Fibroblast of lung (primary cell): ENCODE results near the gene USP14. TPM values are rescaled to one million over a fixed set of nuclear protein-coding genes. Genes with fewer than 3 reads are reported as not detected.

Source experiments
- DNase-seq, 2 donors: peaks; one replicate each; pipeline versions ENCODE4 v3.0.0 to v3.0.0-alpha.2; 2010; ENCODE audit warnings: low read depth in 2 of 2
- H2AFZ ChIP-seq: 2 replicates; pipeline ENCODE4 v1.5.1; 2012; ENCODE audit warnings: low read length, control low read depth, inconsistent platforms
- H3K27ac ChIP-seq: 2 replicates; pipeline ENCODE4 v1.5.1; 2011; ENCODE audit warnings: low read length, control low read depth; ENCODE audit not compliant: insufficient read depth
- H3K27me3 ChIP-seq: 2 replicates; pipeline ENCODE4 v1.5.1; 2011; ENCODE audit warnings: mild to moderate bottlenecking, low read length; ENCODE audit not compliant: control insufficient read depth, insufficient read depth
- H3K36me3 ChIP-seq: 2 replicates; pipeline ENCODE4 v1.5.1; 2011; ENCODE audit warnings: low read length; ENCODE audit not compliant: control insufficient read depth, insufficient read depth
- H3K4me1 ChIP-seq: 2 replicates; pipeline ENCODE4 v1.5.1; 2011; ENCODE audit warnings: low read length; ENCODE audit not compliant: control insufficient read depth, insufficient read depth; ENCODE audit errors: extremely low read depth
- H3K4me2 ChIP-seq: 2 replicates; pipeline ENCODE4 v1.5.1; 2011; ENCODE audit warnings: low read length, control low read depth; ENCODE audit not compliant: insufficient read depth; ENCODE audit errors: extremely low read depth
- H3K4me3 ChIP-seq, 4 experiments: fragments of 200-600 bp in 1 of 4; sonication (generic) in 1 of 4; replicated peaks in 1 of 4; 2 replicates each; pipeline ENCODE4 v1.5.1; 2011 to 2016; ENCODE audit warnings: low read length in 4 of 4, low read depth in 3 of 4, mild to moderate bottlenecking in 3 of 4, control low read depth in 2 of 4, inconsistent platforms in 1 of 4, mixed read lengths in 1 of 4; ENCODE audit not compliant: insufficient read depth in 1 of 4; ENCODE audit errors: control extremely low read depth in 1 of 4
- H3K79me2 ChIP-seq: 2 replicates; pipeline ENCODE4 v1.5.1; 2012; ENCODE audit warnings: mild to moderate bottlenecking, low read length, inconsistent platforms; ENCODE audit not compliant: control insufficient read depth, insufficient read depth
- H3K9ac ChIP-seq: 2 replicates; pipeline ENCODE4 v1.5.1; 2011; ENCODE audit warnings: mild to moderate bottlenecking, low read length, control low read depth; ENCODE audit not compliant: insufficient read depth
- H3K9me3 ChIP-seq: 2 replicates; pipeline ENCODE4 v1.5.1; 2012; ENCODE audit warnings: low read depth, low read length; ENCODE audit not compliant: control insufficient read depth, insufficient read depth
- H4K20me1 ChIP-seq: 2 replicates; pipeline ENCODE4 v1.5.1; 2011; ENCODE audit warnings: low read length; ENCODE audit not compliant: control insufficient read depth, insufficient read depth; ENCODE audit errors: extremely low read depth
- EZH2 ChIP-seq: IDR thresholded peaks from 2 replicates; pipeline ENCODE4 v1.5.1; 2012; ENCODE audit warnings: low read length, control low read depth, mild to moderate bottlenecking; ENCODE audit errors: missing control alignments
- polyA plus RNA-seq, 2 donors: library from polyadenylated mRNA; depleted of rRNA in 1 of 2; stranded (reverse) in 1 of 2; unstranded in 1 of 2; fragments of >200 nt; gene quantifications; 2 replicates each; pipeline ENCODE4 v1.2.1, GENCODE V29; 2011 to 2012; ENCODE audit warnings: missing spikeins in 1 of 2
- total RNA-seq: library from RNA; depleted of rRNA; stranded (reverse); fragments of >200 nt; gene quantifications from 2 replicates; pipeline ENCODE4 v1.2.1, GENCODE V29; 2014
- TF ChIP-seq, protein P1 (sequence below), 2 donors: IDR thresholded peaks in 1 of 2; conservative IDR thresholded peaks in 1 of 2; 1 replicate in 1 of 2; 2 replicates in 1 of 2; pipeline ENCODE4 v1.5.1; 2011 to 2012; ENCODE audit warnings: low read length in 2 of 2, control low read depth in 1 of 2, inconsistent platforms in 1 of 2, low read depth in 1 of 2, mild to moderate bottlenecking in 1 of 2

USP14 gene
- total and polyA plus RNA-seq, 2 donors (not counting 1 experiment from before 2014, with no cell fraction given) = 21.5 to 39.5 TPM

DNA sequence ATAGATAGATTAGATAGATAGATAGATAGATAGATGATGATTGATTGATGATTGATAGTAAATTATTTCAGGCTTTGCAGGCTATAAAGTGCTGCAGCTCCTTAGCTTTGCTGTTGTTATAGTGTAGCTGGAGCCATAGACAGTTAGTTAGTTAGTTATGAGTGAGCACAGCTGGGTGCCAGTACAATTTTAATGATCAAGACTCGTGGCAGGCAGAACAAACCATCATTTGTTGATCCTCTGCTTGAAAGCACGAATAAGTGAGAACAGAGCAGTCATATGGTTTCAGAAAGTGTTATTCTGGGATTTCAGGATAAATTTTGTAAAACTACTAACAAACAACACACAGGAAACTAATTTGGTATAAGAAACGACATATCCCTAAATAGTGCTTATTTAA, 55.6 kb downstream of the USP14 start:
- H3K9ac ChIP-seq = no peak overlapping the region
- H3K4me1 ChIP-seq = no peaks in the 10 kb centered on the region
- no peak for DNase-seq
- peaks cover 10% of the 10 kb centered on the region for H3K36me3 ChIP-seq
- no peaks in the 10 kb centered on the region for H3K9me3 ChIP-seq
- no peak overlapping the region for H2AFZ ChIP-seq
- H3K27me3 ChIP-seq = no peaks in the 10 kb centered on the region
- H3K79me2 ChIP-seq = no peaks in the 10 kb centered on the region
- H3K27ac ChIP-seq = no peak overlapping the region
- TF ChIP-seq, protein P1, sequence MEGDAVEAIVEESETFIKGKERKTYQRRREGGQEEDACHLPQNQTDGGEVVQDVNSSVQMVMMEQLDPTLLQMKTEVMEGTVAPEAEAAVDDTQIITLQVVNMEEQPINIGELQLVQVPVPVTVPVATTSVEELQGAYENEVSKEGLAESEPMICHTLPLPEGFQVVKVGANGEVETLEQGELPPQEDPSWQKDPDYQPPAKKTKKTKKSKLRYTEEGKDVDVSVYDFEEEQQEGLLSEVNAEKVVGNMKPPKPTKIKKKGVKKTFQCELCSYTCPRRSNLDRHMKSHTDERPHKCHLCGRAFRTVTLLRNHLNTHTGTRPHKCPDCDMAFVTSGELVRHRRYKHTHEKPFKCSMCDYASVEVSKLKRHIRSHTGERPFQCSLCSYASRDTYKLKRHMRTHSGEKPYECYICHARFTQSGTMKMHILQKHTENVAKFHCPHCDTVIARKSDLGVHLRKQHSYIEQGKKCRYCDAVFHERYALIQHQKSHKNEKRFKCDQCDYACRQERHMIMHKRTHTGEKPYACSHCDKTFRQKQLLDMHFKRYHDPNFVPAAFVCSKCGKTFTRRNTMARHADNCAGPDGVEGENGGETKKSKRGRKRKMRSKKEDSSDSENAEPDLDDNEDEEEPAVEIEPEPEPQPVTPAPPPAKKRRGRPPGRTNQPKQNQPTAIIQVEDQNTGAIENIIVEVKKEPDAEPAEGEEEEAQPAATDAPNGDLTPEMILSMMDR (conservative IDR thresholded peaks at IDR 0.05 in 1 of 2, IDR thresholded peaks at IDR 0.05 in 1 of 2; ENCODE audit: low read depth in 1 of 2, low read length in 2 of 2) = no peak
- no peak for TF ChIP-seq EZH2
- no peak overlapping the region for H3K4me2 ChIP-seq
- no peak overlapping the region for H3K4me3 ChIP-seq
- no peaks in the 10 kb centered on the region for H4K20me1 ChIP-seq

DNA sequence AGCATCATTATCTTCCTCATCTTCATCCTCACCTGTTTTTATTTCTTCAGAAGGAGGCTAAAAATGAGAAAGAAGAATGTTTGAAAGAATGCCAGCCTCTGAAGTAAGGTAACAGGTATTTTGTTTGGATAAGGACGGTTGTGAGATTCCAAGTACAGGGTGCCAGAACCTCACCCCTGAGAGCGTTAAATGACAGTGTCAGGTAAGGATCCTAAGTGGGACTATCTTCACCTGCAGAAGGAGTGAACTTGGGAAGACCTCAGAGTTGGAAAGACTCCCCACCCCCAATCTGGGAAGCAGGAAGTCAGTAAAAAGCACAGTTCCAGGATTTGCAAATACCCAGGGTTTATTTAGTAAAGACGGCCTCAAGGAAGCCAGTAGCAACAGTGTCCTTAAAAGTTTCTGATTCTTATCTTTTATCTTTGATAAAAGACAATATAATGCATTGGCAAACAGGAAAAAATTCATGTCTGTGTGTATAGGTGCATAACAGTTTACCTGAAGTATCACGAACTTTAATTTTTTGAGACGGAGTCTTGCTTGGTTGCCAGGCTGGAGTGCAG, 57.2 kb downstream of the USP14 start:
- Histone ChIP-seq H3K27ac (no peak overlapping the region), H3K9me3 (no peaks in the 10 kb centered on the region), H3K4me2 (no peak overlapping the region), H3K9ac (no peak overlapping the region), H3K4me1 (no peaks in the 10 kb centered on the region), H3K79me2 (no peaks in the 10 kb centered on the region), H3K36me3 (peaks cover 10% of the 10 kb centered on the region), H2AFZ (no peak overlapping the region), H3K4me3 (no peak overlapping the region), H3K27me3 (no peaks in the 10 kb centered on the region), H4K20me1 (no peaks in the 10 kb centered on the region)
- DNase-seq = no peak
- TF ChIP-seq EZH2 = no peak
- TF ChIP-seq, protein P1 (conservative IDR thresholded peaks at IDR 0.05 in 1 of 2, IDR thresholded peaks at IDR 0.05 in 1 of 2; ENCODE audit: low read depth in 1 of 2, low read length in 2 of 2) = no peak

DNA sequence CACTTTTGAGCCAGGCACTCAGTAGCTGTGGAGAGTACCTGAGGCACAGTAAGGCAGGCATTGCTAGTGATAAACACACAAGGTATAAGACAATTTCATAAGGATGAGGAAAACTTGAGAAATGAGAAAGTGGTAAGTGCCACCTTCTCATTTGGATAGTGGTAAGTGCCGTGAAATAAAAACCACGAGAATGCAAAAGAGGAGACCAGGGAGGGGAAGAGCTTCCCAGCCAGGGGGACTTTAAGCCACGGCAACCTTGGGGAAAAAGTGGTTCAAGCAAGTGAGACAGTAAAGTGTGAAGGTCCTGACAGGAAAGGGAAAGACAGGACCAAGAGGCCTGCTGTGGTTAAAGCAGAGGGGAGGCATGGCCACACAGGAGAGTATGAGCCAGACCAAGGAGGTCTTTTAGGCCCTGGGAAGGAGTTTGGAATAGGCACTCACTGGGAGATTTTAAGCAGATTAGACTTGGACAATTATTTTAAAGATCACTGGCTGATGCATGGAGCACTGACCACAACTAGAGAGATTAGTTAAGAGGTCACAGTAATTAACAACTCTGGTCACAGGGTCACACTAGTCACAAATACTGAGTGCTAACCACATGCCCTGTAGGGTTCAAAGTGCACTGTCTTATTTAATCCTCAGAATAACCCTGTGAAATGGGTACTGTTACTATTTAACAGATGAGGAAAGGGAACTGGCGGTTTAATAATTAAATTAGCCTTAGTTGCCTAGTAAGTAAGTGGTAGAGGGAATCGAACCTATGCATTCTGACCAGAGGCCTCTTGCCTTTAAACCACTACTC, 59.4 kb downstream of the USP14 start:
- Histone ChIP-seq H3K27ac (no peak overlapping the region), H3K27me3 (no peaks in the 10 kb centered on the region), H3K36me3 (peaks cover 7% of the 10 kb centered on the region), H3K9me3 (no peaks in the 10 kb centered on the region), H4K20me1 (no peaks in the 10 kb centered on the region), H3K79me2 (no peaks in the 10 kb centered on the region), H3K4me1 (no peaks in the 10 kb centered on the region), H3K4me2 (no peak overlapping the region), H3K4me3 (no peak overlapping the region), H2AFZ (no peak overlapping the region), H3K9ac (no peak overlapping the region)
- TF ChIP-seq, protein P1 (conservative IDR thresholded peaks at IDR 0.05 in 1 of 2, IDR thresholded peaks at IDR 0.05 in 1 of 2; ENCODE audit: low read depth in 1 of 2, low read length in 2 of 2) = no peak
- TF ChIP-seq EZH2 = no peak
- no peak for DNase-seq
